ENCODE results near the gene B3GALT6. TPM values are rescaled to one million over a fixed set of nuclear protein-coding genes. Genes with fewer than 3 reads are reported as not detected.

B3GALT6 gene
- total and polyA plus RNA-seq, 2 experiments from 2014 or later, result 6.5 to 52.5 TPM

GRCh38 chr1:1268284-1268682, 36.2 kb downstream of the B3GALT6 start:
- DNase-seq, result no peak
- no peak overlapping the region for H3K27ac ChIP-seq
- H3K27me3 ChIP-seq (replicated peaks; ENCODE audit: insufficient read depth), result no peaks in the 10 kb centered on the region
- H2AFZ ChIP-seq, result no peak overlapping the region
- no peak overlapping the region for H3K4me2 ChIP-seq (ENCODE audit: unreplicated experiment)
- H4K20me1 ChIP-seq (ENCODE audit: insufficient read depth), result no peaks in the 10 kb centered on the region
- no peak overlapping the region for H3K9ac ChIP-seq
- H3K4me1 ChIP-seq (ENCODE audit: insufficient read depth), result peaks cover 51% of the 10 kb centered on the region
- peaks cover 90% of the 10 kb centered on the region for H3K79me2 ChIP-seq (ENCODE audit: insufficient read depth)
- H3F3A ChIP-seq (ENCODE audit: insufficient read depth), result peaks cover 25% of the 10 kb centered on the region
- in situ Hi-C loops (cut with MboI), result no loop called here
- WGBS, 2 experiments (ENCODE audit: low coverage in 1 of 2, low lambda C conversion rate in 2 of 2, missing lambda C conversion rate in 2 of 2), result 97 to 99% methylated on average over 13 of the region's 13 CpGs
- no peaks in the 10 kb centered on the region for H3K9me2 ChIP-seq (ENCODE audit: insufficient read depth)
- TF ChIP-seq EZH2phosphoT487 (IDR thresholded peaks at IDR 0.05; ENCODE audit: insufficient read depth, low read depth), result no peak
- TF ChIP-seq EZH2 (IDR thresholded peaks at IDR 0.05; ENCODE audit: insufficient read depth, poor library complexity, severe bottlenecking), result no peak
- H3K4me3 ChIP-seq, result no peak overlapping the region
- H3K9me3 ChIP-seq (ENCODE audit: low read depth), result no peaks in the 10 kb centered on the region
- H3K36me3 ChIP-seq (ENCODE audit: low read depth), result peaks cover 16% of the 10 kb centered on the region; the same call in 1 of the 2 replicates

- 16 to 18% methylated on average over 7 of the region's 7 CpGs for WGBS, 2 experiments (ENCODE audit: low coverage in 1 of 2, low lambda C conversion rate in 2 of 2, missing lambda C conversion rate in 2 of 2)
- Histone ChIP-seq H3K4me3 (peak overlapping the region; percentile 62), H3K9me3 (ENCODE audit: low read depth) (no peaks in the 10 kb centered on the region), H3K27me3 (replicated peaks; ENCODE audit: insufficient read depth) (no peaks in the 10 kb centered on the region), H3K9ac (peak overlapping the region; percentile 96), H3K4me1 (ENCODE audit: insufficient read depth) (peaks cover 33% of the 10 kb centered on the region), H3K79me2 (ENCODE audit: insufficient read depth) (peaks cover 77% of the 10 kb centered on the region), H3K4me2 (ENCODE audit: unreplicated experiment) (peak overlapping the region; percentile 78), H4K20me1 (ENCODE audit: insufficient read depth) (no peaks in the 10 kb centered on the region), H3F3A (ENCODE audit: insufficient read depth) (peaks cover 11% of the 10 kb centered on the region), H3K27ac (peak overlapping the region; percentile 80), H3K36me3 (ENCODE audit: low read depth) (0 out of 2 replicates have a peak, but pooled peaks cover 2% of the 10 kb centered on the region), H3K9me2 (ENCODE audit: insufficient read depth) (no peaks in the 10 kb centered on the region), H2AFZ (no peak overlapping the region)
- in situ Hi-C loops (cut with MboI), result no loop called here
- TF ChIP-seq EZH2 (IDR thresholded peaks at IDR 0.05; ENCODE audit: insufficient read depth, poor library complexity, severe bottlenecking) (no peak), EZH2phosphoT487 (IDR thresholded peaks at IDR 0.05; ENCODE audit: insufficient read depth, low read depth) (no peak)
- DNase-seq, result peak; percentile 84
Measured at GRCh38 chr1:1270813-1271212, 38.8 kb downstream of the B3GALT6 start.

GRCh38 chr1:1272341-1273208, 40.5 kb downstream of the B3GALT6 start:
- DNase-seq, result peak; percentile 25
- in situ Hi-C loops (cut with MboI), result no loop called here
- no peak overlapping the region for H2AFZ ChIP-seq

GRCh38 chr1:1273209-1273511, 41.1 kb downstream of the B3GALT6 start:
- no peaks in the 10 kb centered on the region for H3F3A ChIP-seq (ENCODE audit: insufficient read depth)
- H3K4me1 ChIP-seq (ENCODE audit: insufficient read depth), result peaks cover 26% of the 10 kb centered on the region
- no peak overlapping the region for H2AFZ ChIP-seq
- WGBS, 2 experiments (ENCODE audit: low coverage in 1 of 2, low lambda C conversion rate in 2 of 2, missing lambda C conversion rate in 2 of 2), result 1% methylated on average over 27 to 30 of the region's 31 CpGs
- H3K9me2 ChIP-seq (ENCODE audit: insufficient read depth), result no peaks in the 10 kb centered on the region
- TF ChIP-seq EZH2phosphoT487 (IDR thresholded peaks at IDR 0.05; ENCODE audit: insufficient read depth, low read depth), result no peak
- no peak for TF ChIP-seq EZH2 (IDR thresholded peaks at IDR 0.05; ENCODE audit: insufficient read depth, poor library complexity, severe bottlenecking)
- peak; percentile 49 for DNase-seq
- no peaks in the 10 kb centered on the region for H3K9me3 ChIP-seq (ENCODE audit: low read depth)
- H3K79me2 ChIP-seq (ENCODE audit: insufficient read depth), result peaks cover 53% of the 10 kb centered on the region
- in situ Hi-C loops (cut with MboI), result no loop called here
- H3K36me3 ChIP-seq (ENCODE audit: low read depth), result no peaks in the 10 kb centered on the region
- H3K27ac ChIP-seq, result peak overlapping the region; percentile 72
- peak overlapping the region; percentile 96 for H3K9ac ChIP-seq
- H3K27me3 ChIP-seq (replicated peaks; ENCODE audit: insufficient read depth), result no peaks in the 10 kb centered on the region
- no peaks in the 10 kb centered on the region for H4K20me1 ChIP-seq (ENCODE audit: insufficient read depth)
- peak overlapping the region; percentile 96 for H3K4me3 ChIP-seq
- peak overlapping the region; percentile 78 for H3K4me2 ChIP-seq (ENCODE audit: unreplicated experiment)

More at GRCh38 chr1:1272341-1273208, 40.5 kb downstream of the B3GALT6 start:
- H3K9me3 ChIP-seq (ENCODE audit: low read depth), result no peaks in the 10 kb centered on the region
- no peak for TF ChIP-seq EZH2phosphoT487 (IDR thresholded peaks at IDR 0.05; ENCODE audit: insufficient read depth, low read depth)
- no peak for TF ChIP-seq EZH2 (IDR thresholded peaks at IDR 0.05; ENCODE audit: insufficient read depth, poor library complexity, severe bottlenecking)
- H3K4me2 ChIP-seq (ENCODE audit: unreplicated experiment), result peak overlapping the region; percentile 78
- H3K79me2 ChIP-seq (ENCODE audit: insufficient read depth), result peaks cover 59% of the 10 kb centered on the region
- H3K27me3 ChIP-seq (replicated peaks; ENCODE audit: insufficient read depth), result no peaks in the 10 kb centered on the region
- H3F3A ChIP-seq (ENCODE audit: insufficient read depth), result no peaks in the 10 kb centered on the region
- 30 to 32% methylated on average over 42 to 43 of the region's 43 CpGs for WGBS, 2 experiments (ENCODE audit: low coverage in 1 of 2, low lambda C conversion rate in 2 of 2, missing lambda C conversion rate in 2 of 2)
- H3K27ac ChIP-seq, result peak overlapping the region; percentile 72
- H3K36me3 ChIP-seq (ENCODE audit: low read depth), result no peaks in the 10 kb centered on the region
- H3K9me2 ChIP-seq (ENCODE audit: insufficient read depth), result no peaks in the 10 kb centered on the region
- H3K9ac ChIP-seq, result peak overlapping the region; percentile 96
- H3K4me1 ChIP-seq (ENCODE audit: insufficient read depth), result peaks cover 26% of the 10 kb centered on the region
- peak overlapping the region; percentile 96 for H3K4me3 ChIP-seq
- no peaks in the 10 kb centered on the region for H4K20me1 ChIP-seq (ENCODE audit: insufficient read depth)
